ENCODE data around the gene PLCB1.

Gene PLCB1

DNA sequence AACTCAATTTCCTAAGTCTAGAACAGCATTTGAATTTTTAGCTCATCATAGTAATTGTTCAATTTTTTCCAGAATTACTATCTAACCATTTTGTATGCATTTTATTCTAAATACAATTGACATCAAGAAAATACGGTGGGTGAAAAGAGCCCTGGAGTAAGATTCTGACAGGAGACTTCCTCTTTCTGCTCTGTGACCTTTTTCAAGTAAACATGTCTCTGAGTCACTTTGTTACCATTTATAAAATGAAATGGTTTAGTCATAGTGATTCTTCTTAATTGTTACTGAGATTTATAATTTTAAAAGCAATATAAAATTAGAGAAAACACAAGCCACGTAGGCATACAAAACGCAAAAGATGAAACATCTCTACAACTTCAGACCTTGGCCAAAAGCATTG is 80.2 kb downstream of the PLCB1 start:
- no peak for DNase-seq (ENCODE audit: low spot score)

DNA sequence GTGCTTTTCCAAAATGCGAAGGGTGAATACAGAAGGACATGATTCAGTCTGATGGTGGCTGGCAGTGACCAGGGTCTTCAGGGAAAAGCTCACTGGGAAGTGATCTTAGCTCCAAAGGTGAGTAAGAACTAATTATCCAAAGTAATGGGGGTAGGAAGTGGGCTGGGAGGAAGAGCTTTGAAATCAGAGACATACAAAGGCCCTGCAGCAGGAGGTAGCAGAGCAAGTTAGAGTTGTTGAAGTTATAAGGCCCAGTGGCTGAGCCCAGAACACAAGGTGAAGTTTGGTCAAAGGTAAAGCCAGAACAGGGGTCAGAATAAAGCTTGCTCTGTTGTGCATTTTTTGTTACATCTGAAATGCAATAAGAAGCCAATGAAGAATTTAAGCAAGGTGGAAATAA is 81.2 kb downstream of the PLCB1 start:
- DNase-seq (ENCODE audit: low spot score) = no peak

DNA sequence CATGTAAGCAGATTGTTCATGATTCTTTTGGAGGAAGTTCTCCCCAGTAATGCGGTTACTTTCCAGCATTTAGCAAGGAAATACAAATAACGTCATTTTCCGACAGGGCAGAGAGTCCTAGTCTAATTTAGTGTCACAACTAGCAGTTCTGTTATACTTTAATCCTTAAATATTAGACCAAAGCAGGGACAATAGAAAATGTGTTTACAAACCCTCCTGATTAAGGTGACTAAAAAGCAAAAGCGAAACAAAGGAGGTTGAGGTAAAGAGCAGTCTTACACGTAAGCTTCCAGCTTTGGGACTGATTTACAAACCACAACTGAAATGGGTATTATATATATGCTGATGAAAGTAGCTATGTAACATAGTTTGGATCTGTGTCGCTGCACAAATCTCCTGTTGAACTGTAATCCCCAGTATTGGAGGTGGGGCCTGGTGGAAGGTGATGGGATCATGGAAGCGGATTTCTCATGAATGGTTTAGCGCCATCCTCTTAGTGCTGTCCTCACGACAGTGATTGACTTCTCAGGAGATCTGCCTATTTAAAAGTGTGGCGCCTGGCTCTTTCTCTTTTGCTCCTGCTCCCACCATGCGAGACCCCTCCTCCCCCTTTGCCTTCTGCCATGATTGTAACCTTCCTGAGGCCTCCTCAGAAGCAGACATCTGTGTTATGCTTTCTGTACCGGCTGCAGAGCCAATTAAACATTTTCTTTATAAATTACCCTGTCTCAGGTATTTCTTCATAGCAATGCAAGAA is 81.9 kb downstream of the PLCB1 start:
- no peak for DNase-seq (ENCODE audit: low spot score)

DNA sequence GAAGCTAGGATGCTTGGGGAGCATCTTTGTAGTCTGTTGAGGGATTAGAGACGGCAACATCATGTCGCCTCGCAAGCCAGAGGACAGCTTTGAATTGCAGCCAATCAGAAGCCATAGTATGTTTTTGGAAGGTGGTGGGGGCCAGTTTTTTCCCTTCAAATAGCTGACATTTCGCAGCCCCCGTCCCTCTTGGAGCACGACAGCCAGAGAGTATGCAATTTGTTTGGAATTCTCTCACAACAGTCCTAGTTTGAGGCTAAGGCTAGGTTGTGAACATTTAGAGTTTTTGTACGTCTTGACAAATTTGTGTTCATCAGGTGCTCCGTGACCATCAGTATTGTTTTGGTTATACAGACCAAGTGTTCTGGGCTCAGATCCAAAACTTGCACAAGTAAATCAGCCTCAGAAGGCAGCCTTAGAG is 83.3 kb downstream of the PLCB1 start:
- no peak for DNase-seq (ENCODE audit: low spot score)

DNA sequence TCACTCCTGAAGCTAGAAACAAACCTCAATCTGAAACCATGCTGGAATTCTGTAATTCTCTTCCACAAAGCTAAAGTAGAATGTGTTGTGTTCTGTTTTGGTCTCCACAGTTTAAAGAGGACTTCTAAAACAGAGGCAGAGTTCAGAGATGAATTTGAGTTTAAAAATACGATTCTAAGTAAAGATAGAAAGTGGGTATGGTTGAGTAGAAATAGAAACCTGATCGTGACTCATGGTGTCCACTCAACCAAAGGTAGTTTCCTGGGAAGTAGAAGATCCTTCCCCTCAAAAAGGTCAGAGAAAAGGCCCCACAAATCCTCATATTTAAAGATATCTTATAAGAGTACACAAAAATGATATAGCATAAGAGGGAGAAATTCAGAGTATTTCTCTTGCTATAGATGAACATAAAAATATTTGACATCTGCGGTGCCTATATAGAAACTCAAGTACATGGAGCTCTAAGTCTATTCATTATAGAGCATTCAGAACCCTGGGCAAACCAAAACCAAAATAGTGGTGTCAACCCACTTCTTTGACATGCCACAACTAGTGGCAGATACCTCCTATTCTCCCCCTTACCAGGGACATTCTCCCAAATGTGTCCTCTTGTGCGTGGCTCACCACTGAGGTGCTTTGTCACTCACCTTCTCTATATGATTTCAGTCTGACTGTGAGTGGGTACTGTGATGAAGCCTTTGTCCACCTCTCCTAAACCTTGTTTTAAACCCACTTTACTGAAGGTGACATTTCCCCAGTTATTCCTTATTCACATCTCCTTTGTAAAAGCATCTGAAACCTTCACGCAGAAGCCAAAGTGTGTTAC is 84.5 kb downstream of the PLCB1 start:
- DNase-seq (ENCODE audit: low spot score) = no peak

DNA sequence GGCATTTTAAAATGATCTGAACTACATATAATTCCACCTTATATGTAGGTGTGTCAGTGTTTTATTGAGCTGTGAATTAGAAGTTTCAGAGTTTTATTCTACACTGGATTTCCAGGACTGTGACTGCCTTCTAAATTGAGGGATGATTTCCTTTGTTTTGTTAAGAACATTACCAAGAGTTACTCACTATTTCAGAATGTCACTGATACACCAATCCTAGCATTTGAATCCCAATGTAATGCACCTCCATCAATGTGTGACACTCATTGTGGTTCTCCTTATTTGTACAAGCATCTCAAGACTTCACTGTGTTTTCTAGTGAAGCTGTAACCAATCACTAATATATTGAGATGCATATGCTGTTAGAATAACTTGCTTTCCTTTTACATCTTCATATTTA is 86.8 kb downstream of the PLCB1 start:
- DNase-seq (ENCODE audit: low spot score) = no peak

DNA sequence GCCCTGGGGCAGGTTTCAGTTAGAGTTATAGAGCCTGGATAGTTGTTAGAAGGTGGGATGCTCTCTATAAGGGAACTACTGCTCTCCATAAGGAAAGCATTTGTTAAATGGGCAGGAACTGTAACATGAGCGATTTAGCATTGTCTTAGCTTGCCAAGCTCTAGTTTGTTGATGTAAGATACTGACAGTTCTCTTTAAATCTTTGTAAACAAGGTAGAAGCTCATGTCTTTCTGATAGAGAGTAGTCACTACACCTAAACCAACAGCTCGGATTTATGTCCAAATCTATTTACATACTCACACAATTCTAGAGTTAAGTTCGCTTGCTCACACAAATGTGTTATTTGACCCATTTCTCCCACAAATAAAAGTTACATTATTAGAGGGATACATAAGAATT is 87.3 kb downstream of the PLCB1 start:
- DNase-seq (ENCODE audit: low spot score) = no peak

DNA sequence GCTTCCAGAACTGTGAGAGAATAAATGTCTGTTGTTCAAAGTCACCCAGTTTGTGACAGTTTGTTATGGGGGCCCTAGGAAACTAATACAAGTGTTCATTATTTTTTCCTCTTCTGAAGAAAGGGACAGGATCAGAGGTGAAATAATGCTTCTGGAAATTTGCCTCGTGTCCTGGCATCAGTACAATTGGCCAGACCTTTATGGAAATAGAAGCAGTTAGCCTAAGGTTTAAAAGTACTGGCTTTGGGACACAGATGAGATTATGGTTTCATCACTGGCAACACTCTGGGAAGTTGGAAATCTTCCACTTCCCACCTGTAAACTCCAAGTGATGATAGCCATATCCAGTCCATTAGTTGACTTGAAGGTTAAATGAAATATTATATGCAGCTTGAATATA is 88.7 kb downstream of the PLCB1 start:
- no peak for DNase-seq (ENCODE audit: low spot score)

DNA sequence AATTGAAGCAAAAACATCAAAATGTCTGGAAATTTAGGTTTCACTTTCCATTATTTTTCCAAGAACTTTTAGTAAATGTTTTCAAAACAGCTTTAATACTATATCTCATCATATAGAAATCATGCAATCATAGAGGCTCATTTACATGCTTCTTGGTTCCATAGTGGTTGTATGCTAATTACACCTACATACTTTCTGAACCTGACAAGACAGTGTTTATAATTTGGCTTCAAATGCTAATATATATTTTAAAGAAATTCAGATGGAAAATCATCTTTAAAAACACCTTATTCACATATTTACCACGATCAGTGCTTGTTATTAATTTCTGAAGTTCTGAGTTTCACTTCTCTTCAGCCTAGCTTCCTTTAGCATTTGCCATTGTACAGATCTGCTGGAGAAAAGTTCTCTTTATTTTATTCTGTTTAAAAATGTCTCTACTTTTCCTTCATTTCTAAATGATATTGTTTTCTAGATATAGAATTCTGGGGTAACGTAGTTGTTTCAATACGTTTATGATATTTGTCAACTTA is 89.9 kb downstream of the PLCB1 start:
- no peak for DNase-seq (ENCODE audit: low spot score)

DNA sequence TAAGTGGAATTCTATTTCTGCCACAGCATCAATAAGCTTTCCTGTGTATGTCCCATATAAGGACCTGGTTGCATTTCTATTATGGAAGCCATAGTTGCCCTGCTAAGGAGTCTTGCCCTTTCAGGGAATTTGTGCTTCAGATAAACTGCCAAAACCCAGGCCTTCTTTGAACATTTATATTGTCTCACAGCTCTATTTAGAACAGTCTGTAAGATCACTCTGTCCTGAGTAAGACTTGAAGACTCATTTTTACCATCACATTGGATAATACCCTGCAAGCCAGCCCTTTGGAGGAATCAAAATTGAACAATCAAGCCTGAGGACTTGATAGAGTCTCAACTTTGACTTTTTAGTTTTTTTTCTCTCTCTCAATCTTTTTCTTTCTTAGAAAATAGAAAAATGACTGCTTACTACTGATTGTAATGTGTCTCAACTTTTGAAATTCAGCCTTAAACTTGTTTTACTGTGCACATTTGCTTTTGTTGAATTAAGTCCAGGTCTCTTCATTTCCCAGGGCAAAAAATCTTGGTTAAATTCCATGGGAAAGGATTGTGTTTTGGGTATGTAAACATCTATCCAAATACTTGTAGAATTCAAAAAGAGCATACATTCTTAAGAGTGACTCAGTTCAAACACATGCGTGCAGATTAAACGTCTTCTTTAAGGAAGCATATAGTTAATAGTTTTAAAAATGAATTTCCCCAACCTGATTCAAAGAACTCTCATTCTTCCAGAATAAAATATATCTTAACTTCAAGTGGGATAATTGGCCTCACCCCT is 91.2 kb downstream of the PLCB1 start:
- no peak for DNase-seq (ENCODE audit: low spot score)

DNA sequence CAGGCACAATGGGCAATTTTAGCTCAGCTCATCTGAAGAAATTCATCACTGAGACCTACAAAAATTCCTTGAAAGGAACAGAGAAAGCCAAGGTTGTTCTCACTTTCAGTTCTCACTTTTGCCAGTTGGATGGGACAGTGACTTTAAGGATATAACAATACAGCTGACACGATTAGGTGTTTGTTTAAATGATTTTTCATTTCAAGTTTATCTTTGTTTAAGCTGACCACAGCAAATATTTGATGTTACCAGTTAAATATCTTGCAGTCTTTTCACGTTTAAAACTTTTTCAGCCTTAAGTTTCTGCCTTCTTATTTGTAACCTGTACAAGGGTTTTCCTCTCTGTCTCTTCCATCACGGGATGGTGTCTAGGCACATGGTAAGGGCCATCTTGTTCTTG is 93.6 kb downstream of the PLCB1 start:
- DNase-seq (ENCODE audit: low spot score) = no peak

DNA sequence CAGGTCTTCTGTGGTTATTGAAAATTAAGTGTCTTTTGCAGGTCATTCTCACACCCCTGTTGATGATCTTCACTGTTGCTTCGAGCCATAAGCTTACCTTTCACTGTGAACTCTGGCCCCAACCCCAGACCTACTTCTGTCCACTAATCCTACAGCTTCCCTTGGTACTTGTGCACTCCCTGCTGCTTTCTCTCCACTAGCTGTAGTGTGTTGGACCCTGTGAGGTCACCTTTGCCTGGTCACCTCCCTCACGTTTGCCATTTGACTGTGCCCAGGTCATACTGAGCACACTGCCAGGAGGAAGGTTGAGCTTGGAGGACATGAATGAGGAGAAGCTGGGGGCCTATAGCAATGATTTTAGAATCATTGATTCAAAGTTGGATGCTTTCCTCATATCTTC is 94.0 kb downstream of the PLCB1 start:
- no peak for DNase-seq (ENCODE audit: low spot score)

DNA sequence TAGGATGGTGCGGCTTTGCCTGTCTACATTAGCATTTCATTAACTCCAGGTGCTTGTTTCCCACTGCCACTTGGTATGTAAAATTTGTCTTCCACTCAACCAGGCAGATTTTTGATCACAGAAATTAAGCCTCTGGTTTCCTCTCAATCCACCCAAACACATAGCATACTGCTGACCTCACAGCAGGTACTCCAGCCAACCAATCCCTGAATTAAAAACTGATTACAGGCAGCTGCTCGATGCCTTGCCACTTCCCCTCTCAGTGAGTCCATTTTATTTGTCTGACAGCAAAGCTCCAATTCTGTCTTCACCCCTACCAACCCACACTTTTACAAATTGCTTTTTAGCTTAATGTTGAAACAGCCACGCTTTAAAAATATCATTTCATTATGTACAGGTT is 95.2 kb downstream of the PLCB1 start:
- DNase-seq (ENCODE audit: low spot score) = no peak

DNA sequence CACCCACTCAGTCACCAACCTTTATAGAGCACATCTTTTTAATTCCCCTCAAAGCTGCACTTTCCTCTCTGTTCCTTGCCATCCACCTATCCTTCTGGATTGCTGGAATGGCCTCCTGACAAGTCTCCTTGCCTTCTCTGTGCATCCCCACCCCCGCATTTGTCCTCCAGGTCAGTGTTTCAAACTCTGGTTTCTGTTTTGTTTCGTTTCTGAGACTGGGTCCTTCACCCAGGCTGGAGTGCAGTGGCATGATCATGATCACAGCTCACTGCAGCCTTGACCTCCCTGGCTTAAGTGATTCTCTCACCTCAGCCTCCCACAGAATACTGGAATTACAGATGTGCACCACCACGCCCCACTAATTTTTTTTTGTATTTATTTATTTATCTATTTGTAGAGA is 96.2 kb downstream of the PLCB1 start:
- no peak for DNase-seq (ENCODE audit: low spot score)

DNA sequence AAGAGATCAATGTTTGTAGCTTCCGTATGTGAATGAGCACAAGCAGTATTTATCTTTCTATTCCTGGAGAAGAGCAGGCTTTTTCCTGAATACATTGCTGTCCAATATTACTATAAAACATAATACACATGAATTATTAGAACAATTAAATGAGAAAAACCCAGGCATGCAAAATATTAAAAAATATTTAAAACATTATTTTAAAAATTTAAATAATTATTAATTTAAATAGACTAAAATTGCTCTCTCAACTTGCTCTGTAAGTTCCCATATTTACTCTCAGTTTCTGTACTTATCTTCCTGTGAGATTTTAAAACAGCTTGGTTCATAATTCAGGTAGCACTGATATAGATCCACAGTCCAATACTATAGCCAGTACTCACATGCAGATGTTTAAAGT is 97.0 kb downstream of the PLCB1 start:
- DNase-seq (ENCODE audit: low spot score) = no peak

DNA sequence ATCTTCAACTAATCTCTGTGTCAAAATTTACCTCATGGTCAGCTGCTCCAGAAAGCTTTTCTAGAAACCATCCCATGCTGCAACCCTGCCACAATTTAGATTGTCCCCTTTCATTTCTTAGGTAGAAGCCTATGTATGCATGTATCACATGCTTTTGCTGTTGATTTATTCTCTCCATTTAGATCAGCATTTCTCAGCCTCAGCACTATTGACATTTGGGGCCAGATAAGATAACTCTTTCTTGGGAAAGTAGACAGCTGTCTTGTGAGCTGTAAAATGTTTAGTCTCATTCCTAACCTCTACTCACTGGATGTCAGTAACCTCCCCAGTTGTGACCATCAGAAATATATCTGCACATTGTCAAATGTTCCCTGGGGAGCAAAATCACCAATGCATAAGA is 99.0 kb downstream of the PLCB1 start:
- no peak for DNase-seq (ENCODE audit: low spot score)

DNA sequence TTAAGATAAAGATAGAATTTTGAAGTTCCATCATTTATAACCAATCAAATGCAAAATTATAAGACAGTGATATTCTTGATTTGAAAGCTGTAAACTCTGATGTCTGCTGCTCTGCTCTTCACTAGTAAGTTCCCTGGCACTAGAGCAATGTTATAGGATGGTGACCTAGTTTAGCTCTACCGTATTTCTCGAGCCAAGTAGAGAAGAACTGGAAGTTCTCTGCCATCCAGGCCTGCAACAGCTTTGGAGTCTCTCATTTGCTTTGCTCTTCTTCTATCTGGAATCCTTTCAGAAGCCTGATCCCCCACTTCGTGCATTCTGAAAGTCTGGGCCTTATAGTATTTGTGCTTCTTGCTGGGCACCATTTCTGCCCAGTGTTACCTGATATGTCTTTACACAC is 100.3 kb downstream of the PLCB1 start:
- no peak for DNase-seq (ENCODE audit: low spot score)

DNA sequence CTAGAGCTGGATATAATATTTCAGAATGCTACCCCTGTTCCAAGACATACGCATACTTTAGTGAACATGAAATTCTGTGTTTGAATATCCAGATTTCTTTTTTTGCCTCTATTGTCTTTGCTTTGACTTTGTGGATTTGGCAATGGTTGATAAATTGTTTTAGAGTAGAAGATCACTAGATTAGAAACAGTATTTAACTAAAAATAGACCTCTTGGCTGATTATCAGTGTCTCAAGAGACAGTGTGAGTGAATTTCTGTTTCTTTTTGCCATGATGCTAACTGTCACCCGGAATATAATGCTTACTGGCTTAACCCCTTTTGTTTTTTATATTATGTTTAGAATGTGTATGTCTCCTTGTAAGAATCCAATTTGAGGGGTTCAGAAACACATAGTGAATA is 102.5 kb downstream of the PLCB1 start:
- DNase-seq (ENCODE audit: low spot score) = no peak

DNA sequence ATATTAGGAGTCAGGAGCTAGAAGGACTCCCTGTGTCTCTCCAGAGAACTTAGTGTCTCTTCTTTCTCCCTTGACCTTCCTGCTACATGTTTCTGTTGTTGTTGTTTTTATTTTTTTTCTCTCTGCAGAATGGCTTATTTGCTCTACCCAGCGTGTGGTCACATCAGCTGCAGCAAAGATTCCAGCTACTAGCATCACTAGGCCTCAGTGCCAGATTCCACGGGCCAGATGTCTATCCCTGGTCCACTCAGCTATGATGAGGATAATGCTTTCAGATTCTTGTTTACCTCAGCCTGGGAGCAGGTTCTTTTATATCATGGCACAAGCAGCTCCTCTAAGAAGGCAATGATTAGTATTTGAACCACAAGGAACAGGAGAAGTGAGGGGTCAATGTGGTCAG is 110.0 kb downstream of the PLCB1 start:
- DNase-seq (ENCODE audit: low spot score) = no peak

DNA sequence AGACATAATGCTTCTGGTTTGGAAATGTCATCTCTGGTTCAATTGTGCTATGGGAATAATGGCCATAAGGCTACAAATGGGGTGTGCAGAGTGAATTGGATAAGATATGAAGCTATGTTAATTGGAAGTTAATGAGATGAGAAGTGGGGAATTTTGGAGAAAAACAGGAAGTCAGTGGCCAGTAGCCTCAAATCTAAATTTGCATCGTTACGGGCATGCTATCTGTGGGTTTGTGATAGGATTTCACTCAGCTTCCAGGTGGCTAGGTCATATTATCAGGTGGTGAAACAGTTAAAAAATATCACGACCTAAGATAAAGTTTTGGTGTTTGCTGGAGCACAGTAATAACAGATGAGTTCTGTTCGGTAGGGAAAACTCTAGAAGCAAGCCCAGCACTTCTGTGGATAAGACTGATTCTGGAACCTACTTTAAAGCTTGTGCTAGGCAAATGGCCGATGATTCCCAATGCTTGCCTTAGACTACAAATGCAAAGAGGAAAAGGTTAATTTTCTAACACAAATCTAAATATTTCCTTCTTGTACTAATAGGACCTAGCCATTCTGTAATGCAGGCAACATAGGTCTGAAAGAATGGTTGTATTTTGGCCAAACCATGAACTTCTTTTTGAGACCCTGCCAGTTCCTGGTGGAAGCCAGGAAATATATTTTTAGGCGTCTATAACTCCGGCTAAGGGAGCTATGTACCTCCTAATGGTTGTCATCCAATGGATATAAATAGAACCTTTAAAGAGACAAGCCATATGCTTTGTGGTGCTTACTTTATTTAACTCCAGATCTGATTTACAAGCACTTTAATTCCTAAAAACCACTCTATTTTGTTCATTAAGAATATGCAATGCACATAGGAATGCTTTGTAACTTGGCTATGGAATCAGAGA is 111.0 kb downstream of the PLCB1 start:
- no peak for DNase-seq (ENCODE audit: low spot score)

DNA sequence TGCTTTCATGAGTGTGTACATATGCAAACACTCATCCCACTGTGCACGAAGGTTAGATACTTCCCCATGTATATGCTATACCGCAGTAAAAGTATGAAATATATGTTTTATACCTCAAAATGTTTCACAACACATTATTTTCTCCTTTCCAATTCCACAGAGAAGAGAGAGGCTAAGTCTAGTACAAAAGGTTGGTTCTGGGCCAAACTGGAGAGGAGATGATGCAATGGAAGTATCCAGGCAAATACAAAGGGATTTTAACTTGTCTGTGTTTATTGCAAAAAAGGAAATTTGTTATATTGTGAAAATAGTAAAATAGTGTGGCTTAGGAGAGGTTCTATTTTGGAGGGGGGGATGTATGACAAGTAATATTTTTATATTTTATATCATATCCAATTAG is 112.6 kb downstream of the PLCB1 start:
- DNase-seq (ENCODE audit: low spot score) = no peak

DNA sequence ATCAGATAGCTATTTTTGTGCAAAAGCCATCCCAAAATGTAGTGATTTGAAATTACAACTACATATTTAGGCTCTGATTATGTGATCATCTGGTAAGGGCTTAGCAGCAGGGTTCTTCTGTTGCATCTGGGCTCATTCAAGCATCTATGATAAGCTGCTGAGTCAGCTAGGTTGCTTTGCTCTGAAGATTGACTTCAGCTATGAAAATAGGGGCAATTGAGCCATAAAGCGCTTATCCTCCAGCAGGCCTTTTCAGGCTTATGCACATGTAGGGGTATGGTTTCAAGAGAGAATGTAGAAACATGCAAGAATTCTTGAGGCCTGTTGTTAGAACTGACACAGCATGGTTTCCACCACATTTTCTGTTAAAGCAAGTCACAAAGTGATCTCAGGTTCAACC is 114.1 kb downstream of the PLCB1 start:
- DNase-seq (ENCODE audit: low spot score) = no peak
